ENCODE measurements around the gene SEMA3C.

DNA sequence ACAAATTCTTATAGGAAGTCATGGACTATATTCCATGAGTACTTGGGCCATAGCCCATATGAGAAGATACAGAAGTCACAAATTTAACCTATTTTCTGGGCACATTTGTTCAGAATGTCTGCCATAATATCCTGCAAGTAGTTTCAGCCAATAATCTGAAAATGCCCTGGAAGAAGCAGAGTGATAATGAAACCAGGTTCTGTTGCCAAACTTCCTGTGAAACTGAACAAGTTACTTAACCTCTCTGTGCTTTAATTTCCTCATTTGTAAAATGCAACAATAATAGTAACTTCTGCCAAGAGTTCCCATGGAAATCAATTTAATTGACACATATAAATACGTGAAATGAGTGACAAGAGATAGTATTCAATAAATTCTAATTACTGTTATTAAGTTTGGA, 88.8 kb downstream of the SEMA3C start:
- TF ChIP-seq, protein P1, sequence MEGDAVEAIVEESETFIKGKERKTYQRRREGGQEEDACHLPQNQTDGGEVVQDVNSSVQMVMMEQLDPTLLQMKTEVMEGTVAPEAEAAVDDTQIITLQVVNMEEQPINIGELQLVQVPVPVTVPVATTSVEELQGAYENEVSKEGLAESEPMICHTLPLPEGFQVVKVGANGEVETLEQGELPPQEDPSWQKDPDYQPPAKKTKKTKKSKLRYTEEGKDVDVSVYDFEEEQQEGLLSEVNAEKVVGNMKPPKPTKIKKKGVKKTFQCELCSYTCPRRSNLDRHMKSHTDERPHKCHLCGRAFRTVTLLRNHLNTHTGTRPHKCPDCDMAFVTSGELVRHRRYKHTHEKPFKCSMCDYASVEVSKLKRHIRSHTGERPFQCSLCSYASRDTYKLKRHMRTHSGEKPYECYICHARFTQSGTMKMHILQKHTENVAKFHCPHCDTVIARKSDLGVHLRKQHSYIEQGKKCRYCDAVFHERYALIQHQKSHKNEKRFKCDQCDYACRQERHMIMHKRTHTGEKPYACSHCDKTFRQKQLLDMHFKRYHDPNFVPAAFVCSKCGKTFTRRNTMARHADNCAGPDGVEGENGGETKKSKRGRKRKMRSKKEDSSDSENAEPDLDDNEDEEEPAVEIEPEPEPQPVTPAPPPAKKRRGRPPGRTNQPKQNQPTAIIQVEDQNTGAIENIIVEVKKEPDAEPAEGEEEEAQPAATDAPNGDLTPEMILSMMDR (conservative IDR thresholded peaks at IDR 0.05; ENCODE audit: low read length), result no peak
- no peak for TF ChIP-seq EZH2phosphoT487 (IDR thresholded peaks at IDR 0.05; ENCODE audit: borderline replicate concordance)

All from Loucy (cell line).